CD14-positive monocyte (primary cell): Measurements from ENCODE around the gene AVP. TPM values are rescaled to one million over a fixed set of nuclear protein-coding genes. Genes with fewer than 3 reads are reported as not detected.

ENCODE experiments used
- DNase-seq, 3 donors: peaks; one replicate each; pipeline ENCODE4 v3.0.0-alpha.2; 2011 to 2022
- H2AFZ ChIP-seq: 2 replicates; pipeline ENCODE4 v1.6.0; 2012; ENCODE audit warnings: mild to moderate bottlenecking, low read depth, low read length, inconsistent platforms; ENCODE audit not compliant: insufficient read depth, poor library complexity, severe bottlenecking
- H3K27ac ChIP-seq, 2 donors: 1 replicate in 1 of 2; 2 replicates in 1 of 2; pipeline ENCODE4 v1.5.1; 2012 to 2013; ENCODE audit warnings: low read length in 2 of 2, control low read depth in 1 of 2, inconsistent platforms in 1 of 2, low read depth in 1 of 2, mild to moderate bottlenecking in 1 of 2
- H3K27me3 ChIP-seq, 2 donors: one replicate each; pipeline versions ENCODE4 v1.6.0 to v1.6.1; 2011 to 2013; ENCODE audit warnings: low read length in 2 of 2; ENCODE audit not compliant: control insufficient read depth in 2 of 2, insufficient read depth in 2 of 2
- H3K36me3 ChIP-seq, 2 donors: replicated peaks in 1 of 2; 1 replicate in 1 of 2; 2 replicates in 1 of 2; pipeline versions ENCODE4 v1.5.1 to v1.6.1; 2012 to 2013; ENCODE audit warnings: low read length in 2 of 2, control low read depth in 1 of 2, inconsistent platforms in 1 of 2, mild to moderate bottlenecking in 1 of 2; ENCODE audit not compliant: insufficient read depth in 2 of 2, control insufficient read depth in 1 of 2
- H3K4me1 ChIP-seq, 2 donors: 1 replicate in 1 of 2; 2 replicates in 1 of 2; pipeline versions ENCODE4 v1.5.1 to v1.6.1; 2012 to 2013; ENCODE audit warnings: low read length in 2 of 2, control low read depth in 1 of 2, inconsistent platforms in 1 of 2, mild to moderate bottlenecking in 1 of 2, moderate library complexity in 1 of 2; ENCODE audit not compliant: insufficient read depth in 2 of 2, control insufficient read depth in 1 of 2
- H3K4me2 ChIP-seq: replicated peaks from 2 replicates; pipeline ENCODE3; 2012; ENCODE audit warnings: low read length, moderate library complexity, mild to moderate bottlenecking; ENCODE audit not compliant: poor library complexity, severe bottlenecking; ENCODE audit errors: extremely low read depth
- H3K4me3 ChIP-seq, 3 experiments: fragments of 200-600 bp in 1 of 3; sonication (generic) in 1 of 3; replicated peaks in 1 of 3; 1 replicate in 2 of 3; 2 replicates in 1 of 3; pipeline ENCODE4 v1.5.1; 2011 to 2013; ENCODE audit warnings: low read length in 3 of 3, mild to moderate bottlenecking in 3 of 3, control low read depth in 2 of 3, low read depth in 2 of 3, inconsistent platforms in 1 of 3, moderate library complexity in 1 of 3
- H3K79me2 ChIP-seq: 2 replicates; pipeline ENCODE4 v1.6.0; 2012; ENCODE audit warnings: mild to moderate bottlenecking, control low read depth, inconsistent platforms, low read length, moderate library complexity; ENCODE audit not compliant: insufficient read depth
- H3K9ac ChIP-seq: 2 replicates; pipeline ENCODE4 v1.6.0; 2017; ENCODE audit warnings: low read length, mild to moderate bottlenecking; ENCODE audit not compliant: insufficient read depth, poor library complexity, severe bottlenecking
- H3K9me3 ChIP-seq, 2 donors: replicated peaks in 1 of 2; 1 replicate in 1 of 2; 2 replicates in 1 of 2; pipeline versions ENCODE4 v1.5.1 to v1.6.1; 2012 to 2013; ENCODE audit warnings: low read length in 2 of 2, control low read depth in 1 of 2; ENCODE audit not compliant: control insufficient read depth in 1 of 2, insufficient read depth in 1 of 2
- H4K20me1 ChIP-seq: 2 replicates; pipeline ENCODE4 v1.6.0; 2012; ENCODE audit warnings: mild to moderate bottlenecking, low read length, control low read depth, moderate library complexity; ENCODE audit not compliant: insufficient read depth
- H3K27ac Mint-ChIP-seq, 7 donors: one replicate each; pipeline ENCODE4 v1.8.0; 2020; ENCODE audit warnings: mild to moderate bottlenecking in 7 of 7, mixed read lengths in 7 of 7, moderate library complexity in 6 of 7, inconsistent platforms in 2 of 7
- H3K27me3 Mint-ChIP-seq, 3 donors: one replicate each; pipeline ENCODE4 v1.8.0; 2021 to 2022; ENCODE audit warnings: low read depth in 3 of 3, mild to moderate bottlenecking in 3 of 3, mixed read lengths in 3 of 3, moderate library complexity in 3 of 3, inconsistent platforms in 1 of 3
- H3K36me3 Mint-ChIP-seq, 2 donors: one replicate each; pipeline ENCODE4 v1.8.0; 2020; ENCODE audit warnings: mixed read lengths in 2 of 2, inconsistent platforms in 1 of 2, mild to moderate bottlenecking in 1 of 2
- H3K4me1 Mint-ChIP-seq: one replicate; pipeline ENCODE4 v1.8.0; 2020; ENCODE audit warnings: mild to moderate bottlenecking, mixed read lengths
- H3K4me3 Mint-ChIP-seq, 2 donors: one replicate each; pipeline ENCODE4 v1.8.0; 2020; ENCODE audit warnings: mild to moderate bottlenecking in 2 of 2, mixed read lengths in 2 of 2, moderate library complexity in 1 of 2
- H3K9me3 Mint-ChIP-seq, 7 donors: one replicate each; pipeline ENCODE4 v1.8.0; 2020 to 2022; ENCODE audit warnings: mixed read lengths in 7 of 7, mild to moderate bottlenecking in 6 of 7, moderate library complexity in 6 of 7, inconsistent platforms in 2 of 7
- WGBS: methylation state at CpG from one replicate; pipeline ENCODE4 v1.1.5; 2013; ENCODE audit warnings: missing lambda C conversion rate; ENCODE audit not compliant: insufficient coverage; 5-methylcytosine and 5-hydroxymethylcytosine counted together
- intact Hi-C, 2 donors: fragments of 100-400 bp; cut with micrococcal nuclease; formaldehyde crosslinking; loops; one replicate each; pipeline versions ENCODE4 v1.15.0 to v1.15.1; 2023
- polyA plus RNA-seq, 3 donors: library from polyadenylated mRNA; depleted of rRNA in 1 of 3; unstranded in 2 of 3; stranded (reverse) in 1 of 3; fragments of 300-500 nt in 2 of 3; fragments of >200 nt in 1 of 3; fragmentation: Illumina TruSeq in 2 of 3; gene quantifications; 1 replicate in 2 of 3; 2 replicates in 1 of 3; pipeline ENCODE4 v1.2.3, GENCODE V29; 2012 to 2021
- TF ChIP-seq, protein P1 (sequence below): fragments of 200-600 bp; IDR thresholded peaks from one replicate; pipeline ENCODE4 v1.8.0; 2022; ENCODE audit warnings: antibody characterized with exemption, mild to moderate bottlenecking

Gene AVP
- polyA plus RNA-seq, 3 donors, result not detected

DNA sequence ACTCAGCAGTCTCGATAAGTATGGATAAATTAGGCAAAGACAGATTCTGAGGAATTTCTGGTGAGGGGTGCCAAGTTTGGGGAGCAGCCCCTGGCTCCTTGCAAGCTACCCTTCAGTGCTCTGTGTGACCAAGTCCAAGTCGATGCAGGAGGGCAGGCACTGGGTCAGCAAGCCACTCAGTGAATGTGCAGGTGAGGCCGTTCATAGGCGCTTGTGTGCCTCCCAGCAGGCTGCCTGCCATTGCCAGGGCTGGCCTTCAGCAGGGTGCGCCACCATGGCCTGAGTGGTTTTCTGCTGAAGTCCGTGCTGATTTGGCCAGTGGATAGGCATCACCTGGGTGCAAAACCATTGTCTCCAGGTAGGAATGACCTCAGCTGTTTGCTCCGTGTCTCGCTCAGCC, 44.4 kb downstream of the AVP start:
- Mint-ChIP-seq H3K27me3 (peaks cover 0 to 3% (median 2%) of the 10 kb centered on the region in 3 donors), H3K27ac (no peak overlapping the region), H3K36me3 (peaks cover 38 to 65% of the 10 kb centered on the region in 2 donors), H3K4me1 (peaks cover 6% of the 10 kb centered on the region), H3K4me3 (no peak overlapping the region), H3K9me3 (no peaks in the 10 kb centered on the region)
- H4K20me1 ChIP-seq, result no peaks in the 10 kb centered on the region
- no peaks in the 10 kb centered on the region for H3K9me3 ChIP-seq
- no peaks in the 10 kb centered on the region for H3K79me2 ChIP-seq
- peaks cover 54 to 63% of the 10 kb centered on the region in 2 donors for H3K36me3 ChIP-seq
- DNase-seq, result no peak
- TF ChIP-seq, protein P1, sequence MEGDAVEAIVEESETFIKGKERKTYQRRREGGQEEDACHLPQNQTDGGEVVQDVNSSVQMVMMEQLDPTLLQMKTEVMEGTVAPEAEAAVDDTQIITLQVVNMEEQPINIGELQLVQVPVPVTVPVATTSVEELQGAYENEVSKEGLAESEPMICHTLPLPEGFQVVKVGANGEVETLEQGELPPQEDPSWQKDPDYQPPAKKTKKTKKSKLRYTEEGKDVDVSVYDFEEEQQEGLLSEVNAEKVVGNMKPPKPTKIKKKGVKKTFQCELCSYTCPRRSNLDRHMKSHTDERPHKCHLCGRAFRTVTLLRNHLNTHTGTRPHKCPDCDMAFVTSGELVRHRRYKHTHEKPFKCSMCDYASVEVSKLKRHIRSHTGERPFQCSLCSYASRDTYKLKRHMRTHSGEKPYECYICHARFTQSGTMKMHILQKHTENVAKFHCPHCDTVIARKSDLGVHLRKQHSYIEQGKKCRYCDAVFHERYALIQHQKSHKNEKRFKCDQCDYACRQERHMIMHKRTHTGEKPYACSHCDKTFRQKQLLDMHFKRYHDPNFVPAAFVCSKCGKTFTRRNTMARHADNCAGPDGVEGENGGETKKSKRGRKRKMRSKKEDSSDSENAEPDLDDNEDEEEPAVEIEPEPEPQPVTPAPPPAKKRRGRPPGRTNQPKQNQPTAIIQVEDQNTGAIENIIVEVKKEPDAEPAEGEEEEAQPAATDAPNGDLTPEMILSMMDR, result no peak
- H3K9ac ChIP-seq, result no peak overlapping the region
- H3K27ac ChIP-seq, result no peak overlapping the region
- 93% methylated on average over 6 of the region's 8 CpGs for WGBS
- H3K4me1 ChIP-seq, result peaks cover 5 to 6% of the 10 kb centered on the region in 2 donors
- no peak overlapping the region for H2AFZ ChIP-seq
- H3K4me2 ChIP-seq, result no peak overlapping the region
- no peaks in the 10 kb centered on the region for H3K27me3 ChIP-seq
- no peak overlapping the region for H3K4me3 ChIP-seq
- intact Hi-C loops, result no loop called here

DNA sequence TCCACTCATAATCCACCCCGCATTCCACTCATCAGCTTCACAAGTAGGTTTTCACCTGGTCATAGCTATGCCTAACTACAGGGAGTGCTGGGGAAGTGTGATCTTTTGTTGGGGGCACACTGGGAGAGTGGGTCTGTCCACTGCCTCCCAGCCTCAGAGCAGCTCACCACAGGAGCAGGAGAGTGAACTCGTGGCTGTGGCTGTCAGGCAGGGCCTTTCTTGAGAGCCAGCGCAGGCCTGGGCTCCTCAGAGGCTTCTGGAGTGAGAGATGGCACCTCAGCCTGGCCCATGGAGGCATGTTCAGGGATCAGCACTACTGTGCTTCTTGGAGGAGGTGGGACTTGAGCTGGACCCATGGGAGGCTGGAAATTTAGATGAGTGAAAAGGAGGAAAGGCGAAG, 45.1 kb downstream of the AVP start:
- Mint-ChIP-seq H3K36me3 (peaks cover 38 to 72% of the 10 kb centered on the region in 2 donors), H3K4me3 (no peak overlapping the region), H3K9me3 (no peaks in the 10 kb centered on the region), H3K4me1 (no peaks in the 10 kb centered on the region), H3K27me3 (peaks cover 0 to 3% (median 2%) of the 10 kb centered on the region in 3 donors), H3K27ac (peak overlapping the region in 1 of 7 donors; percentile 17)
- Histone ChIP-seq H3K27me3 (no peaks in the 10 kb centered on the region), H3K4me1 (no peaks in the 10 kb centered on the region), H3K9me3 (no peaks in the 10 kb centered on the region), H3K79me2 (no peaks in the 10 kb centered on the region), H2AFZ (no peak overlapping the region), H3K27ac (no peak overlapping the region), H3K36me3 (peaks cover 60 to 70% of the 10 kb centered on the region in 2 donors), H3K4me3 (no peak overlapping the region), H4K20me1 (no peaks in the 10 kb centered on the region), H3K9ac (no peak overlapping the region), H3K4me2 (no peak overlapping the region)
- intact Hi-C loops, result no loop called here
- no peak for DNase-seq
- WGBS, result 97% methylated on average over 3 of the region's 4 CpGs
- TF ChIP-seq, protein P1, result no peak
